ENCODE results near the gene ZNF469.

Gene ZNF469

GRCh38 chr16:88375996-88376834 is 6.5 kb upstream of the ZNF469 start:
- TF ChIP-seq TAF1 (IDR thresholded peaks at IDR 0.05; ENCODE audit: borderline replicate concordance, low read depth, low read length) (no peak), POLR2AphosphoS5 (IDR thresholded peaks at IDR 0.05; ENCODE audit: low read depth, low read length) (no peak), POLR2A (IDR thresholded peaks at IDR 0.05; ENCODE audit: low read depth, low read length) (no peak)
- FAIRE-seq, result no peak
- no peak for DNase-seq (ENCODE audit: insufficient read length)

- DNase-seq (ENCODE audit: insufficient read length) (no peak), FAIRE-seq (no peak)
- TF ChIP-seq POLR2A (IDR thresholded peaks at IDR 0.05; ENCODE audit: low read depth, low read length), result no peak
- no peak for TF ChIP-seq POLR2AphosphoS5 (IDR thresholded peaks at IDR 0.05; ENCODE audit: low read depth, low read length)
- no peak for TF ChIP-seq TAF1 (IDR thresholded peaks at IDR 0.05; ENCODE audit: borderline replicate concordance, low read depth, low read length)
Measured at GRCh38 chr16:88376835-88377726, 5.7 kb upstream of the ZNF469 start.

DNA sequence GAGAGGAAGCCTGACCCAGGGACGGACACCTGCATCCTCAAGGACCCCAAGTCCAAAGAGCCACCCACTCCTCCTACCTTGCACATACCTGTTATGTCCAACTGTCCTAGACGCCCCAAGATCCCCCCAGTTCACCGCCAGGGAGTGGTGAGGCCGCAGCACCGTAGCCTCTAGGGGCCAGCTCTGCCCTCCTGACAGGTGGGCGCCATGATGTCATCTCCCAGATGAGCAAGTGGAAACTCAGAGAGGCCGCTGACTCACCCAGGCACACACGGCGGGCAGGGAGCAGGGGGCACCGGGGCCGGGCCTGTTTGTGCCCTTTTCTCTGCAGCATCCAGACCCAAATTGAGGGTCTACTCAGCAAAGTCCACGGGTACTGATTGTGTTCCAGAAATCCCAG is 4.8 kb upstream of the ZNF469 start:
- no peak for FAIRE-seq
- no peak for TF ChIP-seq POLR2A (IDR thresholded peaks at IDR 0.05; ENCODE audit: low read depth, low read length)
- no peak for TF ChIP-seq TAF1 (IDR thresholded peaks at IDR 0.05; ENCODE audit: borderline replicate concordance, low read depth, low read length)
- TF ChIP-seq POLR2AphosphoS5 (IDR thresholded peaks at IDR 0.05; ENCODE audit: low read depth, low read length), result no peak
- no peak for DNase-seq (ENCODE audit: insufficient read length)

DNA sequence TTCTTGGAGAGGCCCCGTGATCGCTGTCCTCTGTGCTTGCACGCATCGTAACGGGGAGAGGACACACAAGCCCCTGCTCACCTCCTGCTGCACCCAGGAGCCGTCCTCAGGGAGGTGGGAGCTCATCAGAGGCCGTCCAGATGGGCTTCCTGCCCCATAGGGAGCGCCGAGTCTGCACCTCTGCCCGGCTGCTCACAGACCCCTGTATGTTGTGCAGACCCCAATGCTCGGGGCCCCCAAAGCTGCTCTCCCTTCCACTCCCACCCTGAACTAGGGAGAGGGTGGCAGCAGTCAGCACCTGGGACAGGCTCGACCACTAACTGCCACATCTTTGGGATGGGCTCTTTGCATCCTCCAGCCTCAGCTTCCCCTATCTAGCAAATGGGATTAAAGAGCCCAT is 4.4 kb upstream of the ZNF469 start:
- no peak for TF ChIP-seq TAF1 (IDR thresholded peaks at IDR 0.05; ENCODE audit: borderline replicate concordance, low read depth, low read length)
- no peak for TF ChIP-seq POLR2A (IDR thresholded peaks at IDR 0.05; ENCODE audit: low read depth, low read length)
- TF ChIP-seq POLR2AphosphoS5 (IDR thresholded peaks at IDR 0.05; ENCODE audit: low read depth, low read length), result no peak
- FAIRE-seq (no peak), DNase-seq (ENCODE audit: insufficient read length) (no peak)

DNA sequence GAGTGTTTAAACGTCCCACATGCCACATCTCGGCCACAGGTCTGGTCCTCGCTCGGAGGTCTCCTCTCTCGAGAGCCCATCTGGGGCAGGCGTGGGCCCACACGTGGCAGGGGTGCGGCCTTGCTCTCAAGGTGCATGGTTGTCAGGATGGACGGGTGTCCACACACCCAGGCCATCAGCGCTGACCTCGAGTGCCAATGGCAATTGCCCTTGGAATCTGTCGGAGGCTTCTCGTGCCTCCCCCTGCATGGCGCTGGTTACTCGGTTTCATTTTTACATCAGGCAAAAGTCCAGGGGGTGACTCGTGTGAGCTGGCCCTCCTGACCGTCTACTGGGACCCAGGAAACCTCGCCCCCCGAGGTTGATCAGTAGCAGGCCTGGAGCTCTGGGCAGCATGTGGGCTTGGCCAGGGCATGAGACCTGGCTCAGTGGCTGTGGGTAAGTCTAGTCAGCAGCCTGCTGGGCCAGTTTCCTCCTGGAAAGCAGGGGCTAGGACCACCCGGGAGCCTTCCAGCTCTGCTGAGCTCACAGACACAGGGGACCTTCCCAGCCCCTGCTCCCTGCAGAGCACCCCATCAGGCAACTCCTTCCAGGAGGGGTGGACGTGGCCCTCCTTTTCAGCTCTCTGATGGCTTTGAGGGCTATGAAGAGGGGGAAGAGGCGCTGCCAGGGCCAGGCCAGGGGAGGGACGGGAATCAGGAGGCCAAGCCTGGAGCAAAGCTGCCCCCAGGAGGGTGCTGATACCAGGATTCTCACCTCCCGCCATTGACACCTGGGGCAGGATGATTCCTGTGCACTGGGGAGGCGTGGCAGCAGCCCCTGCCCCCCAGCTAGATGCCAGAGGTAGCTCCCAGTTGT is 3.7 kb upstream of the ZNF469 start:
- no peak for DNase-seq (ENCODE audit: insufficient read length)
- no peak for FAIRE-seq
- TF ChIP-seq POLR2A (IDR thresholded peaks at IDR 0.05; ENCODE audit: low read depth, low read length) (no peak), POLR2AphosphoS5 (IDR thresholded peaks at IDR 0.05; ENCODE audit: low read depth, low read length) (no peak), TAF1 (IDR thresholded peaks at IDR 0.05; ENCODE audit: borderline replicate concordance, low read depth, low read length) (no peak)

DNA sequence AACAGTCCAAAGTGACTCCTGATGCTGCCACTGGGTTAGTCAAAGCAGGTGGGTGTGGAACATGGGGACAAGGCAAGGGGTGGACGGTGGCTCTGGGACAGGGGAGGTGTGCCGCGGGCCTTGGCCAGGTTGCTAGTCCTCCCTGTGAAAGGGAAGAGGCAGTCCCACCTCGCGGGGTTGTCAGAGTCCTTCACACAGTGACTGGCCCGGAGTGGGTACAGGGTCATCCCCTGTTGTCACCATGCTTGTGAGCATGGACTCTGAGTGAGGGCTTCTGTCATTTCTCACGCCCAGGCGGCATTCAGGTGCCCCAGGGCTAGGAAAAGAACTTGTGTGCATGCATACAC is 3.1 kb upstream of the ZNF469 start:
- DNase-seq (ENCODE audit: insufficient read length) (no peak), FAIRE-seq (no peak)
- TF ChIP-seq POLR2A (IDR thresholded peaks at IDR 0.05; ENCODE audit: low read depth, low read length) (no peak), POLR2AphosphoS5 (IDR thresholded peaks at IDR 0.05; ENCODE audit: low read depth, low read length) (no peak), TAF1 (IDR thresholded peaks at IDR 0.05; ENCODE audit: borderline replicate concordance, low read depth, low read length) (no peak)

DNA sequence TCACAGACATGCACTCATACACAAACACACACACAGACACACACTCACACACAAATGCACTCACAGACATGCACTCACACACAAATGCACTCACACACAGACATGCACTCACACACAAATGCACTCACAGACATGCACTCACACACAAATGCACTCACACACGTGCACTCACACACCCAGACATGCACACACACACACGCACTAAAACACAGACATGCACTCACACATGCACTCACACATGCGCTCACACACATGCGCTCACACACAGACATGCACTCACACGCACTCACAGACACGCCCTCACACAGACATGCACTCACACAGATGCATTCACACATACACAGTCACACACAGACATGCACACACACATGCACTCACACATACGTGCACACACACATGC is 2.7 kb upstream of the ZNF469 start:
- FAIRE-seq (no peak), DNase-seq (ENCODE audit: insufficient read length) (no peak)
- TF ChIP-seq POLR2A (IDR thresholded peaks at IDR 0.05; ENCODE audit: low read depth, low read length) (no peak), POLR2AphosphoS5 (IDR thresholded peaks at IDR 0.05; ENCODE audit: low read depth, low read length) (no peak)

GRCh38 chr16:88380619-88381018 is 2.1 kb upstream of the ZNF469 start:
- DNase-seq (ENCODE audit: insufficient read length) (no peak), FAIRE-seq (no peak)
- TF ChIP-seq POLR2AphosphoS5 (IDR thresholded peaks at IDR 0.05; ENCODE audit: low read depth, low read length) (no peak), POLR2A (IDR thresholded peaks at IDR 0.05; ENCODE audit: low read depth, low read length) (no peak), TAF1 (IDR thresholded peaks at IDR 0.05; ENCODE audit: borderline replicate concordance, low read depth, low read length) (no peak)

DNA sequence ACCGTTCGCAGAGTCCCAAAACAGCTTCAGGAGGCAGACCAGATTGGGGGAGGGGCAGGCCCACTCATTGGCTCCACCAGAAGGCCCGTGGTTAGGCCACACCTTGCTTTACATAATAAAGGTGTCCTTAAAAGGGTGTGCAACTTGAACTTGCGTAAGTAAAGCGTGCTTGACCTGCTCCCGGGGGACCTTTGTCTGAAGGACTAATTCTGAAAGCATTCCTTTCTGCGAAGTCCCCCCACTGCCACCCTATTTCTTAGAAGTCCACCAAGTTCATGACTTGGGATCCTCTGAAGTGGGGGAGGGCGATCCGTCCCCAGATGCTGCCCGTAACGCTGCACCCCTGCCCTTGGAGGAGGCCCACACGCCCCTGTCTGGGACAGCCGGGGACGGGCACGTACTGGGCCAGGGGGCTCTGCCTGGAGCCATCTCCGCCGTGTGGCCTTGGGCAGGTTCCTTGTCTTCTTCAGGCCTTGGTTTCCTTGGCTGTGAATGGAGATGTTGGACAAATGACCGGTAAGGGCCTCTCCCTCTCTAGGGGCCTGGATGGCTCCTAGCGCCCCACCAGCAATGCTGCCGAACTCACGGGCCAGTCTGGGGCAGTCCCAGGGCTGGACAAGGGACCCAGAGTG is 823 bp upstream of the ZNF469 start:
- FAIRE-seq, result no peak
- DNase-seq (ENCODE audit: insufficient read length), result no peak

GRCh38 chr16:88383401-88384221 is 852 bp downstream of the ZNF469 start:
- no peak for DNase-seq (ENCODE audit: insufficient read length)
- FAIRE-seq, result no peak
- TF ChIP-seq POLR2AphosphoS5 (IDR thresholded peaks at IDR 0.05; ENCODE audit: low read depth, low read length) (no peak), TAF1 (IDR thresholded peaks at IDR 0.05; ENCODE audit: borderline replicate concordance, low read depth, low read length) (no peak), POLR2A (IDR thresholded peaks at IDR 0.05; ENCODE audit: low read depth, low read length) (no peak)

More for the DNA sequence above, 823 bp upstream of the ZNF469 start:
- TF ChIP-seq TAF1 (IDR thresholded peaks at IDR 0.05; ENCODE audit: borderline replicate concordance, low read depth, low read length) (no peak), POLR2A (IDR thresholded peaks at IDR 0.05; ENCODE audit: low read depth, low read length) (no peak), POLR2AphosphoS5 (IDR thresholded peaks at IDR 0.05; ENCODE audit: low read depth, low read length) (no peak)

All from GM12892 (cell line).